Ascending aorta (tissue), 2 donors: Measurements from ENCODE around the gene ACSF3. TPM values are rescaled to one million over a fixed set of nuclear protein-coding genes. Genes with fewer than 3 reads are reported as not detected.
A peak's percentile ranks its signal among the peaks of the same experiment; 100 is the strongest.

Experiments
- DNase-seq, 2 donors: peaks; one replicate each; pipeline ENCODE4 v3.0.0-alpha.2; 2019; ENCODE audit warnings: low spot score in 2 of 2
- H3K27ac ChIP-seq, 2 donors: fragments of 200-600 bp; sonication (generic); one replicate each; pipeline ENCODE4 v1.5.1; 2016 to 2017; ENCODE audit warnings: mild to moderate bottlenecking in 1 of 2
- H3K27me3 ChIP-seq: fragments of 200-600 bp; sonication (generic); one replicate; pipeline ENCODE4 v1.5.1; 2017
- H3K36me3 ChIP-seq, 2 donors: fragments of 200-600 bp; sonication (generic); one replicate each; pipeline ENCODE4 v1.5.1; 2016
- H3K4me1 ChIP-seq, 2 donors: fragments of 200-600 bp; sonication (generic); one replicate each; pipeline ENCODE4 v1.5.1; 2016 to 2017; ENCODE audit warnings: mild to moderate bottlenecking in 1 of 2
- H3K4me3 ChIP-seq, 2 donors: fragments of 200-600 bp; sonication (generic); one replicate each; pipeline ENCODE4 v1.5.1; 2016 to 2017; ENCODE audit warnings: mild to moderate bottlenecking in 1 of 2
- H3K9me3 ChIP-seq, 2 donors: fragments of 200-600 bp; sonication (generic); one replicate each; pipeline ENCODE4 v1.5.1; 2016
- CTCF ChIP-seq, 3 experiments: fragments of 200-600 bp in 2 of 3; fragments of 450-650 bp in 1 of 3; sonication (generic) in 2 of 3; IDR thresholded peaks; one replicate each; pipeline ENCODE4 v1.5.1; 2016 to 2019; ENCODE audit warnings: antibody characterized with exemption in 3 of 3, mild to moderate bottlenecking in 1 of 3, moderate library complexity in 1 of 3
- intact Hi-C: fragments of 100-400 bp; cut with DNase I; formaldehyde crosslinking; loops from one replicate; pipeline ENCODE4 v1.15.1; 2023
- total RNA-seq: library from RNA; depleted of rRNA; stranded (reverse); fragments of >200 nt; gene quantifications from one replicate; pipeline ENCODE4 v1.1.0, GENCODE V29; 2016

Gene ACSF3
- total RNA-seq, 1 donor from 2014 or later: 5.2 TPM

DNA sequence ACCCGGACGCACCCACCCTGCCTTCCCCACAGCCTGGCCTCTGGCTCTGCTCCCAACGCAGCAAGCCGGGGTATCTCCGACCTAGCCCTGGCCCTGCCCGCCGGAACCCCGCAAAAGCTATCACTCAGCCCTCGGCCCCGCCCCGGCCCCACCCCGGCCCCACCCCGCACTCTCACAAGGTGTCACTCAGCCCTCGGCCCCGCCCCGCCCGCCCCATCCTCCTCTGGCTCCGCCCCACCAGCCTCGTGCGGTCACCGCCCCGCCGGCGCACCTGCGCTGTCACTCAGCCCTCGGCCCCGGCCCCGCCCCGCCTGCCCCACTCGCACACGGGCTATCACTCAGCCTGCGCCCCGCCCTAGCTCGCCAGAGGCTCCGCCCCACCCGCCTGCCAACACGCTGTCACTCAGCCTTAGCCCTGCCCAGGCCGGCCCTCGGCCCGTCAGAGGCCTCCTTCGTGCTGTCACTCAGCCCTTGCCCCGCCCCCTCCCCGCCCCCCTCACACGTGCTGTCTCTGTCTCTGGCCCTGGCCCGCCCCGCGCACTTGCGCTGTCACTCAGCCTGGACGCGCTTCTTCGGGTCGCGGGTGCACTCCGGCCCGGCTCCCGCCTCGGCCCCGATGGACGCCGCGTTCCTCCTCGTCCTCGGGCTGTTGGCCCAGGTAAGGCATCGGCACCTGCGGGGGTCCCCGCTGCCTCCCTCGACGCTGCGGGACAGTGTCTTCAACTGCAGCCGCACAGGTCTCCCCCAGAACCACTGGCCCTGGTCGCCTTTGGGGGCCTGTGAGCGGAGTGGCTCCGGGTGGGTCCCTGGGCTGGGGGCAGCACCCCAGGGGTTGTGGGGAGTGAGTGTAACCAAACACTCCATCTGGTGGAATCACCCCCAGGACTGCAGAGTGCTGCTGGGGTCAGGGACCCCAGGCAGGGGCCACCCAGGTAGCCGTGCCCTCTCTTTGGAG, 77.8 kb downstream of the ACSF3 start, which contains the start of gene CDH15:
Gene CDH15, plus strand, starts transcription at position 533 of the 955 bp plus-strand sequence. Its CDS starts 84 bp downstream, at position 617.
- Histone ChIP-seq H3K36me3 (no peaks in the 10 kb centered on the region), H3K4me3 (peak within 1 kb of the TSS; percentile 33 to 49), H3K9me3 (no peaks in the 10 kb centered on the region), H3K27ac (no peak within 1 kb of the TSS), H3K27me3 (peaks cover 18% of the 10 kb centered on the region), H3K4me1 (peaks cover 6 to 8% of the 10 kb centered on the region in 2 donors)
- intact Hi-C loops: no loop called here
- TF ChIP-seq CTCF (IDR thresholded peaks at IDR 0.05): no peak
- peak; percentile 55 to 87 for DNase-seq

DNA sequence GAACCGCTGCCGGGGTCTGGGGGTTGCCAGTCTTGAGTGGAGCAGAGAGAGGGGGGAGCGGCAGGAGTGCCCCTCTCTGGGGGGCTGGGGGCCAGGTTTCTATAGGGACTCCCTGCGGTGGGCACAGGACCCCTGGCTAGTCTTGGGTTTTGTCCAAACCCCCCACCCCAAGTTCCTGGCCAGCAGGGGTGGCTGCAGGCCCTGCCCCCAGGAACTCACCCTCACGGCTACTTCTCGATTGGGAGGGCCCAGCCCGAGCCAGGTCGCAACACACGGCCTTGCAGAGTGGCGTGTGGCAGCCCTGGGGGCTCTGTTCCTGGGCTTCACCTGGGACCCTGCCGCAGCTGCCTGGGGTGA, 78.5 kb downstream of the ACSF3 start:
- Histone ChIP-seq H3K27ac (no peak overlapping the region), H3K4me3 (no peak overlapping the region), H3K36me3 (no peaks in the 10 kb centered on the region), H3K27me3 (peaks cover 18% of the 10 kb centered on the region), H3K9me3 (no peaks in the 10 kb centered on the region), H3K4me1 (peaks cover 6 to 8% of the 10 kb centered on the region in 2 donors)
- TF ChIP-seq CTCF (IDR thresholded peaks at IDR 0.05): no peak
- intact Hi-C loops: no loop called here
- no peak for DNase-seq

DNA sequence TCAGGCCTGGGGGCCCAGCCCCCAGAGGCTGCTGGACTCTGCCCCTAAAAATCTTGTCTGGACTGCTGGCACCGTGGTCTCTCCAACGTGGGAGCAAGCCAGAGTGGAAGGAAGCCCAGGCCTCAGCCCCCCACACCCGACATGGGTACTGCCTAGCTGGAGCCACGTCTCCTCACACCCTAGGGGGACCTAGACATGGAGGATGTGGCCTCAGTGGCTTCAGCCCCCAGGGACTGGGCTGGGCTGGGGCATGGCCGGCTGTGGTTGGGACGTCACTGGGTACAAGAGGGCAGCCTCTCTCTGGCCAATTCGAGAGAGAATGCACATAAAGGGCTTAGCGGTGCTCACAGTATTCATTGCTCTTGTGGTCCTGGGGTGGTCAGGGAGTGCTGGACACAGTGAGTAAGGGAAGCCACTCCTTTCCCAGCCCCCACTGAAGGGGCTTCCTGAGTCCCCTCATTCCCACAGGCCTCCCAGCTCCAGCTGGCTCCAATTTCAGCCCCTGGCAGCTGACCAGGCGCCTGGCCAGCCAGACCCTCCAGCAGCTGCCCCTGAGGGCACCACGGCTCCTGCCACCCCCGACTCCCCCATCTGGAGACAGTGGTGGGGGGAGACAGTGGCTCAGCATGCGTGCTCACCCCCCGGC, 79.0 kb downstream of the ACSF3 start:
- H3K27me3 ChIP-seq: peaks cover 18% of the 10 kb centered on the region
- no peaks in the 10 kb centered on the region for H3K9me3 ChIP-seq
- no peak for DNase-seq
- no peak overlapping the region for H3K27ac ChIP-seq
- intact Hi-C loops: no loop called here
- H3K4me3 ChIP-seq: no peak overlapping the region
- TF ChIP-seq CTCF (IDR thresholded peaks at IDR 0.05): no peak
- H3K36me3 ChIP-seq: no peaks in the 10 kb centered on the region
- H3K4me1 ChIP-seq: peaks cover 6 to 8% of the 10 kb centered on the region in 2 donors

- no peak for TF ChIP-seq CTCF (IDR thresholded peaks at IDR 0.05)
- Histone ChIP-seq H3K27me3 (peaks cover 13% of the 10 kb centered on the region), H3K36me3 (no peaks in the 10 kb centered on the region), H3K4me3 (no peak overlapping the region), H3K27ac (no peak overlapping the region), H3K4me1 (peaks cover 6 to 8% of the 10 kb centered on the region in 2 donors), H3K9me3 (no peaks in the 10 kb centered on the region)
- intact Hi-C loops: no loop called here
- no peak for DNase-seq
Observed at GRCh38 chr16:89173174-89173921, 79.7 kb downstream of the ACSF3 start.

GRCh38 chr16:89174055-89174827, 80.6 kb downstream of the ACSF3 start:
- Histone ChIP-seq H3K36me3 (no peaks in the 10 kb centered on the region), H3K9me3 (no peaks in the 10 kb centered on the region), H3K27me3 (peaks cover 6% of the 10 kb centered on the region), H3K27ac (no peak overlapping the region), H3K4me3 (no peak overlapping the region), H3K4me1 (peaks cover 6 to 8% of the 10 kb centered on the region in 2 donors)
- DNase-seq: no peak
- TF ChIP-seq CTCF (IDR thresholded peaks at IDR 0.05): no peak
- intact Hi-C loops: no loop called here
